GM20431 (cell line): ENCODE results near the gene MLKL.

Experiments
- in situ Hi-C: fragments of 300-500 bp; cut with MseI, MboI; formaldehyde crosslinking; loops from one replicate; pipeline ENCODE4 v1.15.0; 2020; ENCODE audit warnings: low sequenced_read_pairs; ENCODE audit not compliant: unreplicated experiment

The MLKL gene

GRCh38 chr16:74700438-74701225 lies at the start of gene MLKL:
MLKL (minus strand) TSS chr16:74700862; CDS start chr16:74695757, 5,105 bp downstream.
- in situ Hi-C loops: no loop called here

DNA sequence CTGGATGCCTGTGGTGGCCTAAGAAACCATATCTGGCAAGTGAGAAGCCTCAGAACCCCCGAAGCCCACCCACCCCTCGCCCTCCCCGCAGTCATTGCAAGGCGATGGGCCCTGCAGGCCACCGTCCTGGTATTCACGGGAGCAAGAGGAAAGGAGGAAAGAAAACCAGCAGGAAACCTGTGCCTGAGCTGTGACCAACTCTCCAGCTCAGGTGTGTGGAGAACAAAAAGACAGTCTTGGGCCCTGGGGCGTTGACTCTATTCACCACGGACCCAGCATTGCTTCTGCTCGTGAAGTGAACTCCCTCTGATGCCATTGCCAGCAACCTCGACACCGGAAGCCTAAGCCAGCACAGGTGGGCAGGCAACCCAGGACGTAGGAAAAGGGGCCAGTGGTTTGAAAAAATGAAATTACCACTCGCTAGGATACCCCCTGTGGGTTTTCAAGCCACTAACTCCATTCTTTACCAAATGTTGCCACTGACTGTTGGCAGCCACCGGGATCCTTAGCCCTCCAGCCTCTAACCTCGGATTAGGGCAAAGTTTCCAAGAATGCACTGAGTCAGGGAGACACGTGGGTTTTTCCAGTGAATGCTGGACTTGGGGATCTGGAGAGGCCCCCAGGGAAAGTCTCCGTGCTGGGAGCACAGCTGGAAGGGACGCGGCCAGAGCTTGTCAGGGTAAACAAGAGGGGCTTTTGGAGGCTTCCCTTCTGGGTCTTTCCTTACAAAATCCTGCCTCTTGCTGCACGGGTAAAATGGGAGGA lies 48.8 kb upstream of the MLKL start:
- in situ Hi-C loops: no loop called here

GRCh38 chr16:74748616-74749026 lies 48.0 kb upstream of the MLKL start:
- in situ Hi-C loops: no loop called here

- in situ Hi-C loops: no loop called here
Measured at GRCh38 chr16:74747716-74748615, 47.3 kb upstream of the MLKL start.

DNA sequence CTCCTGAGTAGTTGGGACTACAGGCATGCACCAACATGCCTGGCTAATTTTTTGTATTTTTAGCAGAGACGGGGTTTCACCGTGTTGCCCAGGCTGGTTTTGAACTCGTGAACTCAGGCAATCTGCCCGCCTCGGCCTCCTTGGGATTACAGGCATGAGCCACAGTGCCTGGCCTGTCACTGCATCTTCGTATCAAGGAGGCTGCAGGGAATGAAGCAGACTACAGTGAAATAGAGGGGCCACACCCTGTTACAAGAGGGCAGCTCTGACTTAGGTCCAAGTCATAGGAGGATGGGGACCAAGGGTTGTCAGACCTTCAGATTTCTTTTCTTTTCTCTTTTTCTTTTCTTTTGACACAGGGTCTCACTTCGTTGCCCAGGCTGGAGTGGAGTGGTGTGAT lies 45.3 kb upstream of the MLKL start:
- in situ Hi-C loops: no loop called here

GRCh38 chr16:74745109-74745615 lies 44.5 kb upstream of the MLKL start:
- in situ Hi-C loops: no loop called here

- in situ Hi-C loops: no loop called here
Measured at GRCh38 chr16:74744566-74744965, 43.9 kb upstream of the MLKL start.

DNA sequence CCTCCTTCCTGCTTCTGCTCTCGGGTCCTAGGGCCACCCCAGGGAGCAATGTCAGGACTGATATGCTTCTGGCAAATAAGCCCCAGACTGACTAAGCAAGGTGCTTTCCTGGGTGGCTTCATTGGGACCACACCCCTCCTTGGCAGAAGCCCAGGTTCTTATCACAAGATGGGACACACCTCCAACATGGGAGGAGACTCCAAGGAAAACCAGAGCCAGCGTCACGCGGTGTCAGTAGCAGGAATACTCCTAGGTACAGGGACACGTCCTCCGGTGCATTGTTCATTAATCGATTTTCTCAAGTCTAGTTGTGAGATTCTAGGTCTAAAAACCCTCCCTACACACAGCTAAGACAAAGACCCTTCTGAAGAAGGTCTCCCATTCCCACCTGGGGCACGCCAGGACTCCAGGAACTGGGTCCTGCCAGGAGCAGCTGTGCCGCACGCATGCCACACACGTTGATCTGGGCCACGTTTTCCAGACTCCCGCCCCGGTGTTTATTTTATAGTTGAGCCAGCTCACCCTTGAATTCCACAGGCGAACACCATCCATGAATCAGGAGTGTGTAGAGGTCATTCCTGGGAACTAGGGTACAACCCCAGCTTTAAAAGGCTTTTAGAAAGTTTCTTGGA lies 43.1 kb upstream of the MLKL start:
- in situ Hi-C loops: no loop called here

- in situ Hi-C loops: no loop called here
Measured at GRCh38 chr16:74743045-74743667, 42.5 kb upstream of the MLKL start.

DNA sequence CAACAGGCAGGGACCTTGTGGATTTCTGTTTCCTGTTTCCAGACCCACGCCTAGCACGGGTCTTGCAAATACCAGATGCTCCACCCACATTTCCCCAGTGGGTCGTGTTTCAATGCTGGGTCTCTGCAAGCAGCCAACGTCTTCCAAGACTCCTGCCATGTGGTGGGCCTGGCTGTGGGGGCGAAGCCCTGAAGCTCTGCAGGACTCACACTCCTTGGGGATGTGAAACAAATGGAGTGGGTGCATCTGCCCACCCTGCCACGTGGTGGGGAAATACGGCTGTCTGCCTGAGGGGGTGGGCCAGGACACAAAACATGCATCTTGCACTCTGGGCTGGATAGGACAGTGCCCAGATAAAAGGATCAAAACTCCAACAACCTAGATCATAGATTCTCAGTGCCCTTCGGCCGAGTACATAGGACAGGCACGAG lies 41.4 kb upstream of the MLKL start:
- in situ Hi-C loops: no loop called here

DNA sequence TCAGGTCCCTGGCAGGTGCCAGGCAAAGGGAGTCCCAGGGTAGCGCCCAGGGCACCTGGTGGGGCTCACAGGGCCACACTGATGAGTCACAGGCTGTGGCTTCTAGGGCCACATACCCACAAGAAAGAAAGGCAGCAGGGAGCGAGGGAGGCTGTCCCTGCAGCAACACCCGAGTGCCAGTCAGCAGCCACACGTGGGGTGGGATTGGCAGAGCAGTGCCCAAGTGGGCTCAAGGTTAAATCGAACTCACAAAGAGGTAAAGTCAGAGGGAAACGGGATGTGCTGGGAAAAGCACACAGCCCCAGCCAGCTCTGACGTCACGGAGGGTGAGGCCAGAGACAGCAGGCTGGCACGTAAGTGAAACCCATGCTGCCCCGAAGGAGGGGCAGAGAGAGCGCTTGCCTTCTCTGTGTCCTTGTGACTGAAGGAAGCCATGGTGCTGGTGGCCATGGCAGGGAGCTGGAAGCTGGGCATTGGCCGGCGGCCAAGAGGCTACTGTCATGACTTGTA lies 40.2 kb upstream of the MLKL start:
- in situ Hi-C loops: no loop called here

DNA sequence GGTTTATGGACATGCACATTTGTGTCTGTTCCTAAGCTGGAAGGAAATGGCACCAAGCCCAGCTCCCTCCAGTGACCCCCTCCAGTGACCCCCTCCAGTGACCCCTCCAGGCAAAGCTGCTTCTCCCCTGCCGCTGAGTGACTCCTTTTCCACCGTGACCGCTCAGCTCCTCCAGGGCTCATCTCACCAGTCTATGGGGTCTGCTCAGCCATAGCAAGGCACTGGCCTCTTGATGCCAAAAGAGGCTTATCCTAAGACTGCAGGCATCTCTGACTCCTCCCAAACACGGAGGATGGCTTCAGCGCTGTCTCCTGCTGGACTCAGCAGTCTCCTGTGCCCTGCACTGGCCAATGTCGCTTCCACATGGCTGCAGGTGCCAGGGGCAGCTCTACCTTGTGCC lies 38.6 kb upstream of the MLKL start:
- in situ Hi-C loops: no loop called here

- in situ Hi-C loops: no loop called here
Measured at GRCh38 chr16:74738816-74739215, 38.2 kb upstream of the MLKL start.

GRCh38 chr16:74738113-74738541 lies 37.5 kb upstream of the MLKL start:
- in situ Hi-C loops: no loop called here

- in situ Hi-C loops: no loop called here
Measured at GRCh38 chr16:74737521-74737920, 36.9 kb upstream of the MLKL start.

- in situ Hi-C loops: no loop called here
Measured at GRCh38 chr16:74736531-74737157, 36.0 kb upstream of the MLKL start.

GRCh38 chr16:74735554-74735953 lies 34.9 kb upstream of the MLKL start:
- in situ Hi-C loops: no loop called here

- in situ Hi-C loops: no loop called here
Measured at GRCh38 chr16:74735162-74735452, 34.4 kb upstream of the MLKL start.
